ENCODE data around the gene CCDC6.
"Not testable (repeated sequence)": the region's sequence is repeated elsewhere in the genome, so short reads cannot be mapped to it uniquely, and the experiment has no call there.

Gene CCDC6

GRCh38 chr10:59906417-59907202 is at the start of gene CCDC6:
TSS of gene CCDC6 (minus strand) at chr10:59906556. CDS start at chr10:59906424, 132 bp downstream.
- TF ChIP-seq CTCF (conservative IDR thresholded peaks at IDR 0.05; ENCODE audit: low read depth, low read length): peak; percentile 69
- DNase-seq (ENCODE audit: low read depth): peak; percentile 93

GRCh38 chr10:59954296-59954695 is 47.9 kb upstream of the CCDC6 start:
- no peak overlapping the region for H3K4me3 ChIP-seq (ENCODE audit: low read depth, low read length)
- no peak for TF ChIP-seq CTCF (conservative IDR thresholded peaks at IDR 0.05; ENCODE audit: low read depth, low read length)
- DNase-seq (ENCODE audit: low read depth): peak; percentile 23

More at GRCh38 chr10:59906417-59907202, at the start of gene CCDC6:
- peak within 1 kb of the TSS; percentile 87 for H3K4me3 ChIP-seq (ENCODE audit: low read depth, low read length)

- not testable (repeated sequence) for DNase-seq (ENCODE audit: low read depth)
These were observed 47.4 kb upstream of the CCDC6 start for GRCh38 chr10:59953711-59954110.

GRCh38 chr10:59950105-59950504 is 43.7 kb upstream of the CCDC6 start:
- H3K4me3 ChIP-seq (ENCODE audit: low read depth, low read length): no peak overlapping the region
- no peak for TF ChIP-seq CTCF (conservative IDR thresholded peaks at IDR 0.05; ENCODE audit: low read depth, low read length)
- DNase-seq (ENCODE audit: low read depth): no peak

More at GRCh38 chr10:59953711-59954110, 47.4 kb upstream of the CCDC6 start:
- H3K4me3 ChIP-seq (ENCODE audit: low read depth, low read length): not testable (repeated sequence)

GRCh38 chr10:59949608-59950007 is 43.3 kb upstream of the CCDC6 start:
- H3K4me3 ChIP-seq (ENCODE audit: low read depth, low read length): no peak overlapping the region
- TF ChIP-seq CTCF (conservative IDR thresholded peaks at IDR 0.05; ENCODE audit: low read depth, low read length): no peak
- DNase-seq (ENCODE audit: low read depth): no peak

- no peak for TF ChIP-seq CTCF (conservative IDR thresholded peaks at IDR 0.05; ENCODE audit: low read depth, low read length)
- no peak for DNase-seq (ENCODE audit: low read depth)
- H3K4me3 ChIP-seq (ENCODE audit: low read depth, low read length): no peak overlapping the region
These were observed 39.6 kb upstream of the CCDC6 start for GRCh38 chr10:59945991-59946390.

- no peak for TF ChIP-seq CTCF (conservative IDR thresholded peaks at IDR 0.05; ENCODE audit: low read depth, low read length)
- no peak overlapping the region for H3K4me3 ChIP-seq (ENCODE audit: low read depth, low read length)
- DNase-seq (ENCODE audit: low read depth): no peak
These were observed 39.2 kb upstream of the CCDC6 start for GRCh38 chr10:59945590-59945989.
